GM19193 (cell line): ENCODE measurements around the gene FLNB.

Experiments used
- POLR2A ChIP-seq: IDR thresholded peaks from 4 replicates; pipeline ENCODE4 v1.6.1; 2011; ENCODE audit not compliant: insufficient read depth, insufficient read length; ENCODE audit errors: extremely low read depth

Gene FLNB

DNA sequence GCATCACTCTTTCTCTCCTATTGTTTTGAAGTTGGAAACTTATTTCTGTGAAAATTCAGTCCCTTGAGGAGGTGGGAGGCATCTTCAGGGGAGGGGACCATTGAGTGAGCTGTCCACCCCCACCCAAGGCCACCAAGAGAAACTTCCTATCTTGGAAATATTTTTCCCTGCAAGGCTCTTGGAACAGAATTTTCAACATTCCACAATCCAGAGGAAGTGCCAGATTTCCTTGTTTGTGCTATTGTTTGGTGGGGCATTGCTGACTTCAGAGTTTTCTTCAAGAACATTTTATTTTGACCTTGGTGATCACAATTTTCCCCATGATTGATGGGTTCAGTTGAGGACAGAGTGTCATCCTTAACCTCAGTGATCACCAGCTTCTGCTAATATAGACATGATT lies 190.6 kb downstream of the FLNB start:
- TF ChIP-seq POLR2A, result no peak

- TF ChIP-seq POLR2A, result no peak
Measured at GRCh38 chr3:58200121-58200709, 192.0 kb downstream of the FLNB start.

- TF ChIP-seq POLR2A, result no peak
Measured at GRCh38 chr3:58200846-58201355, 192.7 kb downstream of the FLNB start.

GRCh38 chr3:58202917-58203360 lies 194.7 kb downstream of the FLNB start:
- peak; percentile 30 for TF ChIP-seq POLR2A

- no peak for TF ChIP-seq POLR2A
Measured at GRCh38 chr3:58203541-58203940, 195.3 kb downstream of the FLNB start.

DNA sequence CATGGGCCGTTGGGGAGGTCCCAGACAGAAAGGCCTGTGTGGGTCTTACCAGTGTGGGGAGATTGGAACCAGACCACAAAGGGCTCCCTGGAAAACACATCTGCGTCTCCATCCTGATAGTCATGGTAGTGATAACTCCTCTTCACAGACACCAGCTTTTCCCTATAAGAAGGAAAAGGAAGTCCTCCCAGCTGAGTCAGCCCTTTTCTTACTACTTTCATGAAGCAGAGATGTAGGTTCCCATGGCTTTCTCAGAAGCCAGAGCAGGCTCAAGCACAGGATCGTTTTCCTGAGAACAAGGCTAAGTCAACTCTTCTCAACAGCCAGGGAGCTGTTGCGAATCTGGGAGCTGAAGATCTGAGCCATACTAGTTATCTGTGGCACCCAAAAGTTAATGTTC lies 196.5 kb downstream of the FLNB start:
- no peak for TF ChIP-seq POLR2A

GRCh38 chr3:58205981-58206380 lies 197.8 kb downstream of the FLNB start:
- TF ChIP-seq POLR2A, result no peak

GRCh38 chr3:58206406-58207011 lies 198.3 kb downstream of the FLNB start:
- no peak for TF ChIP-seq POLR2A

GRCh38 chr3:58207954-58208353 lies 199.7 kb downstream of the FLNB start:
- TF ChIP-seq POLR2A, result no peak

DNA sequence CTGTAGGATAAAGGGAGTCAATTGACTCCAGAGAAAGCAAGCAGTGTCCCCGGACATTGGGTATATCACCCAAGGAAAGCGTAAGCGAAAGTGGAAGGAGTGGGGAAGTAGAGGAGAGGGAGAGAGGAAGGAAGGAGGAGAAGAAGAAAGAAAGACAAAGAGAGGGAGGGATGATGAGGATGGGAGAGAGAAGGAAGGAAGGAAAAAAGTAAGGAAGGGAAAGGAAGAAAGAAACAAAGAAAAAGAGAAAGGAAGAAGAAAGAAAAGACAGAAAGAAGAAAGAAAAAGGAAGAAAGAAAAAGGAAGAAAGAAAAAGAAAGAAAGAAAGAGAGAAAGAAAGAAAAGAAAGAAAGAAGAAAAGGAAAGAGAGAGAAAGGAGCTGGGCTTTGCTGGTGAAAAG lies 201.7 kb downstream of the FLNB start:
- TF ChIP-seq POLR2A, result no peak

- TF ChIP-seq POLR2A, result no peak
Measured at GRCh38 chr3:58210761-58211460, 202.7 kb downstream of the FLNB start, which contains the start of gene DNASE1L3. TSS of gene DNASE1L3 (minus strand) at chr3:58210972. CDS start at chr3:58210906, 66 bp downstream.

GRCh38 chr3:58214484-58215316 lies 206.5 kb downstream of the FLNB start:
- peak; percentile 17 for TF ChIP-seq POLR2A

GRCh38 chr3:58215317-58216025 lies 207.2 kb downstream of the FLNB start:
- no peak for TF ChIP-seq POLR2A

GRCh38 chr3:58216496-58217195 lies 208.4 kb downstream of the FLNB start:
- no peak for TF ChIP-seq POLR2A
